Upper lobe of left lung (tissue), 6 donors: Measurements from ENCODE around the gene RSPRY1. TPM values are rescaled to one million over a fixed set of nuclear protein-coding genes. Genes with fewer than 3 reads are reported as not detected.
"Not testable (repeated sequence)": the region's sequence is repeated elsewhere in the genome, so short reads cannot be mapped to it uniquely, and the experiment has no call there.

Source experiments
- ATAC-seq, 2 donors: fragments of 200-7000 bp; cut with Tn5 transposase; one replicate each; pipeline ENCODE4 v1.9.1; 2022; ENCODE audit warnings: mild to moderate bottlenecking in 2 of 2, moderate library complexity in 2 of 2; ENCODE audit not compliant: low FRiP score in 2 of 2
- DNase-seq, 2 donors: peaks; one replicate each; pipeline ENCODE4 v3.0.0-alpha.2; 2019 to 2020
- H3K27ac ChIP-seq, 4 donors: fragments of 200-600 bp; sonication (generic); one replicate each; pipeline ENCODE4 v1.5.1; 2016 to 2019
- H3K27me3 ChIP-seq, 4 donors: fragments of 200-600 bp; sonication (generic); one replicate each; pipeline ENCODE4 v1.5.1; 2017 to 2019
- H3K36me3 ChIP-seq, 4 donors: fragments of 200-600 bp; sonication (generic); one replicate each; pipeline ENCODE4 v1.5.1; 2016 to 2019
- H3K4me1 ChIP-seq, 4 donors: fragments of 200-600 bp; sonication (generic); one replicate each; pipeline ENCODE4 v1.5.1; 2018 to 2019
- H3K4me3 ChIP-seq, 4 donors: fragments of 200-600 bp; sonication (generic); one replicate each; pipeline ENCODE4 v1.5.1; 2017 to 2019; ENCODE audit warnings: mild to moderate bottlenecking in 2 of 4, moderate library complexity in 1 of 4
- H3K9me3 ChIP-seq, 4 donors: fragments of 200-600 bp; sonication (generic); one replicate each; pipeline ENCODE4 v1.5.1; 2018 to 2019
- EP300 ChIP-seq, 4 donors: sonication (generic); formaldehyde crosslinking; IDR thresholded peaks; one replicate each; pipeline ENCODE4 v1.5.1; 2017; ENCODE audit warnings: antibody characterized with exemption in 4 of 4, control low read depth in 2 of 4
- POLR2A ChIP-seq, 4 donors: fragments of 450-650 bp; IDR thresholded peaks; one replicate each; pipeline ENCODE4 v1.5.1; 2016 to 2017; ENCODE audit warnings: antibody characterized with exemption in 4 of 4, mild to moderate bottlenecking in 2 of 4
- POLR2AphosphoS5 ChIP-seq, 2 donors: sonication (generic); formaldehyde crosslinking; IDR thresholded peaks; one replicate each; pipeline ENCODE4 v1.5.1; 2017; ENCODE audit warnings: antibody characterized with exemption in 2 of 2
- whole genome bisulfite sequencing, 2 donors: methylation state at CpG; one replicate each; pipeline ENCODE4 v1.1.5; 2017 to 2018; 5-methylcytosine and 5-hydroxymethylcytosine counted together
- total RNA-seq, 6 donors: library from RNA; depleted of rRNA in 4 of 6; stranded (reverse); fragments of >200 nt in 4 of 6; gene quantifications; one replicate each; pipeline versions ENCODE4 v1.1.0 to v1.2.1, GENCODE V29; 2016 to 2021
- TF ChIP-seq, protein P1 (sequence below), 6 experiments: fragments of 450-650 bp in 4 of 6; fragments of 200-600 bp in 2 of 6; sonication (generic) in 2 of 6; IDR thresholded peaks; one replicate each; pipeline ENCODE4 v1.5.1; 2016 to 2019; ENCODE audit warnings: antibody characterized with exemption in 6 of 6
- donor health status: DM: no; HTN: no; CAD: no; lungs with moderate emphysema.
- donor health status: DM: no; HTN: yes; CAD: no; lungs with severe emphysema.

The RSPRY1 gene
- total RNA-seq, 6 donors from 2014 or later = 26.9 to 102 (median 30.3) TPM

DNA sequence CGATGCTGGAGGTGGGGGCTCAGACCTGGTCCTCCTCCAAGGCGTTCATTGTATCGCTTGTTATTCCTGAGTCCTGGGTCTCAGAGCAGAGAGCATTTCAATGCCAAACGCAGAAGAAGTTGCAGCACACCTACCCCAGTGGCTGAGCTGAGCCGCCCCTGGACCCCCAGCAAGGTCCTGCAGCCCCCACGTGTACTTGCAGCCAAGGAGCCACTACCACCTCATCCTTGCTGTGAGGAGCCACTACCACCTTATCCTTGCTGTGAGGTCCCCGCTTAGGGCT lies 84.9 kb downstream of the RSPRY1 start:
- Histone ChIP-seq H3K4me3 (no peak overlapping the region), H3K27me3 (no peaks in the 10 kb centered on the region), H3K36me3 (no peaks in the 10 kb centered on the region), H3K27ac (peak overlapping the region in 3 of 4 donors; percentile 53 to 93 (median 89)), H3K9me3 (no peaks in the 10 kb centered on the region), H3K4me1 (peaks cover 27 to 68% (median 60%) of the 10 kb centered on the region in 4 donors)
- ATAC-seq = no peak
- 77 to 90% methylated on average over 6 to 7 of the region's 7 CpGs for WGBS, 2 donors
- DNase-seq = peak in 1 of 2 donors; percentile 14
- TF ChIP-seq EP300 (IDR thresholded peaks at IDR 0.05) (no peak), POLR2AphosphoS5 (IDR thresholded peaks at IDR 0.05) (no peak), POLR2A (IDR thresholded peaks at IDR 0.05) (no peak)
- TF ChIP-seq, protein P1, sequence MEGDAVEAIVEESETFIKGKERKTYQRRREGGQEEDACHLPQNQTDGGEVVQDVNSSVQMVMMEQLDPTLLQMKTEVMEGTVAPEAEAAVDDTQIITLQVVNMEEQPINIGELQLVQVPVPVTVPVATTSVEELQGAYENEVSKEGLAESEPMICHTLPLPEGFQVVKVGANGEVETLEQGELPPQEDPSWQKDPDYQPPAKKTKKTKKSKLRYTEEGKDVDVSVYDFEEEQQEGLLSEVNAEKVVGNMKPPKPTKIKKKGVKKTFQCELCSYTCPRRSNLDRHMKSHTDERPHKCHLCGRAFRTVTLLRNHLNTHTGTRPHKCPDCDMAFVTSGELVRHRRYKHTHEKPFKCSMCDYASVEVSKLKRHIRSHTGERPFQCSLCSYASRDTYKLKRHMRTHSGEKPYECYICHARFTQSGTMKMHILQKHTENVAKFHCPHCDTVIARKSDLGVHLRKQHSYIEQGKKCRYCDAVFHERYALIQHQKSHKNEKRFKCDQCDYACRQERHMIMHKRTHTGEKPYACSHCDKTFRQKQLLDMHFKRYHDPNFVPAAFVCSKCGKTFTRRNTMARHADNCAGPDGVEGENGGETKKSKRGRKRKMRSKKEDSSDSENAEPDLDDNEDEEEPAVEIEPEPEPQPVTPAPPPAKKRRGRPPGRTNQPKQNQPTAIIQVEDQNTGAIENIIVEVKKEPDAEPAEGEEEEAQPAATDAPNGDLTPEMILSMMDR (IDR thresholded peaks at IDR 0.05) = no peak

DNA sequence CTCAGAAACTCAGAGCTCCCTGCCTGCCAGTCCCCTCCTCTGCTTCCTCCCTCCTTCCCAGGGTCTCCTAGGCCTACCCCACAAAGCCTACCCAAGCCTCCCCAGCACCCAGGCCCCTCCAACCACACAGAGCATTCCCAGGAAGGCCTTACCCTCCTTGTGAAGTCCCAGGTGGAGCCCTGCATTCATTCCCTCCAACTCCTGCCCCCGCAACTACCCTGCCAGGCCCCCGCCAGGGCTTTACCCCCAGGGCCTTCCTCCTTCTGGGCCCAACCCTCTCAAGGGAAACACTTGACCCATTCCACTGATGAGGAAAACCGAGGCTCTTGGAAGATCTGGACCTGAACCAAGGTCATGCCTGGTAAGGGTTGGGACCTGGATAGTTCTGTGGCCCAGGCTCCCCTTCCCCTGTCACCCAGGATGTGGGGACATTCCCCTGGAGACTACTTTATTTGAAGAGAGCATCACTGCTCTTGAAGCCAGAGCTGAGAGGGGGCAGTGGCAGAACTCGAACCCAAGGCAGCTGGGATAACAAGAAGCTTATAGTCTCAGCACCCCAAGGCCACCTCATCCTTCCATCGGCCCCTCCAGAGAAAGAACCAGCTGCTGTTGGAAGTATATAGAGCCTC lies 85.9 kb downstream of the RSPRY1 start:
- Histone ChIP-seq H3K27me3 (no peaks in the 10 kb centered on the region), H3K4me3 (no peak overlapping the region), H3K9me3 (no peaks in the 10 kb centered on the region), H3K27ac (peak overlapping the region; percentile 3 to 93 (median 66)), H3K36me3 (no peaks in the 10 kb centered on the region), H3K4me1 (peaks cover 29 to 68% (median 61%) of the 10 kb centered on the region in 4 donors)
- DNase-seq (no peak), ATAC-seq (no peak)
- 82 to 92% methylated on average over 4 to 5 of the region's 5 CpGs for WGBS, 2 donors
- TF ChIP-seq, protein P1 (IDR thresholded peaks at IDR 0.05) = no peak

DNA sequence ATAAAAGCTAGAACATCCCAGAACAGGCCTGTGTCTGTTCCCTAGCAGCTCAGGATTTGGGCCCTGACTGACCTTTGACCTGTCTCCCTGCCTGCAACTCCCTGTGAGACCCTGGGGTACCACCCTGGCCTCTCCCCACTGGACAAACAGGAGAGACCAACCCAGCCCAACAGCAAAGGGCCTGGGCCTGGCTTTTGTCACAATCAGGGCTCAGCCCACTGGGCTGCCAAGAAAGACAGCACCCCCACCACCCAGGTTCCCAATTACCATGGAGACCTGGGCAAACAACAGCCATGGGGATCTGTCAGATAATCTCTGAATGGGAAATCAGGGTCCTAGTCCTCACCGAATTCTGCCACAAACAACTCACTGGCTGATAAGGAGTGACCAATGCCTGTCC lies 87.2 kb downstream of the RSPRY1 start:
- no peak for ATAC-seq
- DNase-seq = no peak
- H3K4me3 ChIP-seq = no peak overlapping the region
- peaks cover 34 to 68% (median 61%) of the 10 kb centered on the region in 4 donors for H3K4me1 ChIP-seq
- no peaks in the 10 kb centered on the region for H3K9me3 ChIP-seq
- peak overlapping the region in 1 of 4 donors; percentile 41 for H3K27ac ChIP-seq
- WGBS, 2 donors = 83 to 92% methylated on average over 1 of the region's 1 CpG
- H3K36me3 ChIP-seq = no peaks in the 10 kb centered on the region
- no peaks in the 10 kb centered on the region for H3K27me3 ChIP-seq
- TF ChIP-seq POLR2A (IDR thresholded peaks at IDR 0.05) = no peak
- no peak for TF ChIP-seq EP300 (IDR thresholded peaks at IDR 0.05)
- TF ChIP-seq POLR2AphosphoS5 (IDR thresholded peaks at IDR 0.05) = no peak
- TF ChIP-seq, protein P1 (IDR thresholded peaks at IDR 0.05) = no peak

DNA sequence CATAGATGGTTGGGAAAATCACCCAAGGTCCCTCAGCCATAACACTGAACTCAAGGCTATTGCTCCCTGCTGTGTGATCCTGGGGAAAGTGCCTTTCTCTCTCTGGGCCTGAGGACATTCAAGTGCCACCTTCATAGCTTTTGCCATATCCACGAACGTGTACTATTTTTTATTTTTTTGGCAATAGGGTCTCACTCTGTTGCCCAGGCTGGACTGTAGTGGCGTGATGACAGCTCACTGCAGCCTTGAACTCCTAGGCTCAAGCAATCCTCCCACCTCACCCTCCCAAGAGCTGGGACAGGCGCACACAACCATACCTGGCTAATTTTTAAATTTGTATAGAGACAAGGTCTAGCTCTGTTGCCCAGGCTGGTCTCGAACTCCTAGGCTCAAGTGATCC lies 87.7 kb downstream of the RSPRY1 start:
- 90 to 94% methylated on average over 5 of the region's 5 CpGs for WGBS, 2 donors
- TF ChIP-seq POLR2AphosphoS5 (IDR thresholded peaks at IDR 0.05) = no peak
- no peak for TF ChIP-seq EP300 (IDR thresholded peaks at IDR 0.05)
- TF ChIP-seq, protein P1 (IDR thresholded peaks at IDR 0.05) = no peak
- TF ChIP-seq POLR2A (IDR thresholded peaks at IDR 0.05) = no peak
- H3K9me3 ChIP-seq = no peaks in the 10 kb centered on the region
- no peak overlapping the region for H3K27ac ChIP-seq
- no peaks in the 10 kb centered on the region for H3K27me3 ChIP-seq
- no peaks in the 10 kb centered on the region for H3K36me3 ChIP-seq
- no peak for ATAC-seq
- DNase-seq = no peak
- H3K4me3 ChIP-seq = no peak overlapping the region
- H3K4me1 ChIP-seq = peaks cover 31 to 64% (median 59%) of the 10 kb centered on the region in 4 donors

DNA sequence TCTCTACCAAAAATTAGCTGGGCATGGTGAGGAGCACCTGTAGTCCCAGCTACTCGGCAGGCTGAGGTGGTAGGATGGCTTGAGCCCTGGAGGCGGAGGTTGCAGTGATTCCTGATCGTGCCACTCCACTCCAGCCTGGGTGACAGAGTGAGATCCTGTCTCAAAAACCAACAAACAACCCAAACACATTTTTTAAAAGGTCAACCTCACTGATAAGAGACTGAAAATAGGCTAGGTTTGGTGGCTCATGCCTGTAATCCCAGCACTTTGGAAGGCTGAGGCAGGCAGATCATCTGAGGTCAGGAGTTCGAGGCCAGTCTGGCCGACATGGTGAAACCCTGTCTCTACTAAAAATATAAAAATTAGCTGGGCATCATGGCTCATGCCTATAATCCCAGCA lies 89.8 kb downstream of the RSPRY1 start:
- peaks cover 35 to 55% (median 51%) of the 10 kb centered on the region in 4 donors for H3K4me1 ChIP-seq
- not testable (repeated sequence) for H3K9me3 ChIP-seq, H3K36me3 ChIP-seq, H3K27me3 ChIP-seq, H3K4me3 ChIP-seq, ATAC-seq, DNase-seq
- peak overlapping the region; percentile 56 to 78 (median 62) for H3K27ac ChIP-seq
- WGBS, 2 donors = 57 to 64% methylated on average over 5 of the region's 5 CpGs
